ENCODE data around the gene TMEM266. TPM values are rescaled to one million over a fixed set of nuclear protein-coding genes. Genes with fewer than 3 reads are reported as not detected.

Gene TMEM266
- total RNA-seq, 1 experiment from 2014 or later, result not detected

GRCh38 chr15:76070192-76070591, 10.4 kb downstream of the TMEM266 start:
- DNase-seq (ENCODE audit: low read depth), result no peak

GRCh38 chr15:76070921-76071635, 11.3 kb downstream of the TMEM266 start:
- no peak for DNase-seq (ENCODE audit: low read depth)

- no peak for DNase-seq (ENCODE audit: low read depth)
Observed at GRCh38 chr15:76071806-76072205, 12.0 kb downstream of the TMEM266 start.

GRCh38 chr15:76073554-76073953, 13.8 kb downstream of the TMEM266 start:
- DNase-seq (ENCODE audit: low read depth), result peak; percentile 10

GRCh38 chr15:76075046-76075445, 15.3 kb downstream of the TMEM266 start:
- DNase-seq (ENCODE audit: low read depth), result no peak

GRCh38 chr15:76078285-76078877, 18.6 kb downstream of the TMEM266 start:
- no peak for DNase-seq (ENCODE audit: low read depth)

- DNase-seq (ENCODE audit: low read depth), result no peak
Observed at GRCh38 chr15:76084256-76084655, 24.5 kb downstream of the TMEM266 start.

- no peak for DNase-seq (ENCODE audit: low read depth)
Observed at GRCh38 chr15:76098685-76099084, 38.9 kb downstream of the TMEM266 start.

GRCh38 chr15:76099388-76099787, 39.6 kb downstream of the TMEM266 start:
- DNase-seq (ENCODE audit: low read depth), result no peak

GRCh38 chr15:76100361-76100760, 40.6 kb downstream of the TMEM266 start:
- DNase-seq (ENCODE audit: low read depth), result no peak

- DNase-seq (ENCODE audit: low read depth), result no peak
Observed at GRCh38 chr15:76101655-76102054, 41.9 kb downstream of the TMEM266 start.

- DNase-seq (ENCODE audit: low read depth), result no peak
Observed at GRCh38 chr15:76105391-76105790, 45.6 kb downstream of the TMEM266 start.

- DNase-seq (ENCODE audit: low read depth), result no peak
Observed at GRCh38 chr15:76105911-76106310, 46.1 kb downstream of the TMEM266 start.

GRCh38 chr15:76107169-76107568, 47.4 kb downstream of the TMEM266 start:
- peak; percentile 21 for DNase-seq (ENCODE audit: low read depth)

GRCh38 chr15:76108021-76108723, 48.4 kb downstream of the TMEM266 start:
- no peak for DNase-seq (ENCODE audit: low read depth)

- no peak for DNase-seq (ENCODE audit: low read depth)
Observed at GRCh38 chr15:76109046-76109445, 49.3 kb downstream of the TMEM266 start.

GRCh38 chr15:76114561-76114960, 54.8 kb downstream of the TMEM266 start:
- DNase-seq (ENCODE audit: low read depth), result no peak

GRCh38 chr15:76116138-76116885, 56.5 kb downstream of the TMEM266 start:
- no peak for DNase-seq (ENCODE audit: low read depth)

- no peak for DNase-seq (ENCODE audit: low read depth)
Observed at GRCh38 chr15:76117181-76117580, 57.4 kb downstream of the TMEM266 start.

GRCh38 chr15:76118767-76119166, 59.0 kb downstream of the TMEM266 start:
- no peak for DNase-seq (ENCODE audit: low read depth)

GRCh38 chr15:76123031-76123430, 63.2 kb downstream of the TMEM266 start:
- DNase-seq (ENCODE audit: low read depth), result no peak

GRCh38 chr15:76127169-76127568, 67.4 kb downstream of the TMEM266 start:
- no peak for DNase-seq (ENCODE audit: low read depth)

All from Daoy (cell line).